Measurements from ENCODE around the gene ACO1. TPM values are rescaled to one million over a fixed set of nuclear protein-coding genes. Genes with fewer than 3 reads are reported as not detected.
A peak's percentile ranks its signal among the peaks of the same experiment; 100 is the strongest.

ACO1 gene
- total RNA-seq, 1 donor from 2014 or later, result 37.6 TPM

DNA sequence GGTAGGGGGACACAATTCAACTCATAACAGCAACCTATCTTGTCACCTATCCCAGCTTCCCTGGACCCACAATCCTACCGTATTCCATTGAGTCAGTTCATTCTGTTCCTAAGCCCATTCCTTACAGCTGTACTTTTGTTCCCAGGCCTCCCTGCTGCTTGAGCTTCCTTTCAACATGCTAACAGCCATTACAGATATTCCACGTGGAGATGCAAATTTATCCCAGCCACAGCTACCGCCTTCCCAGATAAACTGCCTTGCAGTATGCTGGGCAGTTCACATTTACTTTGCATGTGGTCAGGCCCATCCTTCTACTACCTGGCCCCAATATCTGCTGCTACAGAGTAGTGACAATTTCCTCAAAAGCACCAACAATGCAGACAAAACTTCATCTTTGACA, 118.6 kb downstream of the ACO1 start:
- DNase-seq (ENCODE audit: low spot score), result peak; percentile 29

More for the DNA sequence above, 118.6 kb downstream of the ACO1 start:
- Histone ChIP-seq H3K27me3 (no peaks in the 10 kb centered on the region), H3K4me1 (no peaks in the 10 kb centered on the region), H3K36me3 (no peaks in the 10 kb centered on the region), H2AFZ (replicated peaks) (no peak overlapping the region), H3K27ac (no peak overlapping the region), H3K9ac (no peak overlapping the region), H3F3A (ENCODE audit: low read depth) (peaks cover 4% of the 10 kb centered on the region), H3K4me3 (no peak overlapping the region), H3K4me2 (peak overlapping the region; percentile 6), H3K9me3 (ENCODE audit: low read depth) (no peaks in the 10 kb centered on the region), H4K20me1 (ENCODE audit: low read depth) (no peaks in the 10 kb centered on the region), H3K79me2 (ENCODE audit: low read depth) (no peaks in the 10 kb centered on the region)
- Mint-ChIP-seq H3K9me3 (no peaks in the 10 kb centered on the region), H3K36me3 (peaks cover 4% of the 10 kb centered on the region), H3K4me3 (no peak overlapping the region), H3K27ac (peak overlapping the region; percentile 27), H3K27me3 (ENCODE audit: insufficient read depth, low read depth) (peaks cover 2% of the 10 kb centered on the region), H3K4me1 (peaks cover 8% of the 10 kb centered on the region)
- TF ChIP-seq EZH2 (IDR thresholded peaks at IDR 0.05) (no peak), EZH2phosphoT487 (IDR thresholded peaks at IDR 0.05) (no peak)
- TF ChIP-seq, protein P1, sequence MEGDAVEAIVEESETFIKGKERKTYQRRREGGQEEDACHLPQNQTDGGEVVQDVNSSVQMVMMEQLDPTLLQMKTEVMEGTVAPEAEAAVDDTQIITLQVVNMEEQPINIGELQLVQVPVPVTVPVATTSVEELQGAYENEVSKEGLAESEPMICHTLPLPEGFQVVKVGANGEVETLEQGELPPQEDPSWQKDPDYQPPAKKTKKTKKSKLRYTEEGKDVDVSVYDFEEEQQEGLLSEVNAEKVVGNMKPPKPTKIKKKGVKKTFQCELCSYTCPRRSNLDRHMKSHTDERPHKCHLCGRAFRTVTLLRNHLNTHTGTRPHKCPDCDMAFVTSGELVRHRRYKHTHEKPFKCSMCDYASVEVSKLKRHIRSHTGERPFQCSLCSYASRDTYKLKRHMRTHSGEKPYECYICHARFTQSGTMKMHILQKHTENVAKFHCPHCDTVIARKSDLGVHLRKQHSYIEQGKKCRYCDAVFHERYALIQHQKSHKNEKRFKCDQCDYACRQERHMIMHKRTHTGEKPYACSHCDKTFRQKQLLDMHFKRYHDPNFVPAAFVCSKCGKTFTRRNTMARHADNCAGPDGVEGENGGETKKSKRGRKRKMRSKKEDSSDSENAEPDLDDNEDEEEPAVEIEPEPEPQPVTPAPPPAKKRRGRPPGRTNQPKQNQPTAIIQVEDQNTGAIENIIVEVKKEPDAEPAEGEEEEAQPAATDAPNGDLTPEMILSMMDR (IDR thresholded peaks at IDR 0.05), result no peak

Other genes starting within 250 kb of the ACO1 start
- 5.7 and 9.9 TPM in 2 replicates for gene RIGI, start 141.6 kb downstream of the ACO1 start, total RNA-seq (ENCODE audit: low replicate concordance)
- 6.4 and 9.7 TPM in 2 replicates for gene SMIM27, start 167.7 kb downstream of the ACO1 start, total RNA-seq (ENCODE audit: low replicate concordance)
- 33.9 and 51.3 TPM in 2 replicates for gene TOPORS, start 167.9 kb downstream of the ACO1 start, total RNA-seq (ENCODE audit: low replicate concordance)
- 50.8 and 64.9 TPM in 2 replicates for gene NDUFB6, start 188.5 kb downstream of the ACO1 start, total RNA-seq (ENCODE audit: low replicate concordance)